ENCODE results near the gene COX8C.

COX8C gene, protein sequence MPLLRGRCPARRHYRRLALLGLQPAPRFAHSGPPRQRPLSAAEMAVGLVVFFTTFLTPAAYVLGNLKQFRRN

DNA sequence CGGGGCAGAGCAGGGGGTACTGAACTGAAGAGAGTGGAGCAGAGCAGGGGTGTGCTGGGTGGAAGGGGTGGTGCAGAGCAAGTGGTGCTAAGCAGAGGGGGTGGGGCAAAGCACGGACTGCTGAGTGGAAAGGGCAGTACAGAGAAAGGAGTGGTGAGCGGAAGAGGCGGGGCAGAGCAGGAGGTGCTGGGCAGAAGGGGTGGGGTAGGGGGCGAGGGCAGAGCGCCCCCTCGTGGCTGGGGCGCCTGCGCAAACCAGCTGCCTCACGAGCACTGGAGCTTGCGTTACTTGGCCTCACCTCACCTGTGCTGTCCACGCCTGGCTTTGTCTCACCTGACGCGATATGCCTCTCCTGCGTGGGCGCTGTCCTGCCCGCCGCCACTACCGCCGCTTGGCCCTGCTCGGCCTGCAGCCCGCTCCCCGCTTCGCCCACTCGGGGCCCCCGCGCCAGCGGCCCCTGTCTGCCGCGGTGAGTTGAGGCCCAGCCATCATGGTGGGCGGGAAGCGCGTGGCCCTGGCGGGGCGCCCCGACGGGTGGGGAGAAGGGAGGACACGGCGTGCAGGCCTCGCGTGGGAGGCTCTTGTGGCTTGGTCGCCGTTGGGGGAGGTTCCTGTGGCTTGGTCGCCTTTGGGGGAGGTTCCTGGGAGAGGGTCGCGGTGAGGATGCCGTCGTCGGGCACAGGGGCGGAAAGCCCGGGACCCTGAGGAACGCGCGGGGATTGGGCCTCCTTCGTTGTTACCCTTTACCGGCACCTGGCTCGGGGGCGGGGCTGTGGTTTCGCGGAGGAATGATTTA is at the start of gene COX8C:
Gene COX8C (plus strand): TSS at position 257 of the 796 bp plus-strand sequence. CDS start 87 bp downstream, at position 344.
- DNase-seq: no peak

DNA sequence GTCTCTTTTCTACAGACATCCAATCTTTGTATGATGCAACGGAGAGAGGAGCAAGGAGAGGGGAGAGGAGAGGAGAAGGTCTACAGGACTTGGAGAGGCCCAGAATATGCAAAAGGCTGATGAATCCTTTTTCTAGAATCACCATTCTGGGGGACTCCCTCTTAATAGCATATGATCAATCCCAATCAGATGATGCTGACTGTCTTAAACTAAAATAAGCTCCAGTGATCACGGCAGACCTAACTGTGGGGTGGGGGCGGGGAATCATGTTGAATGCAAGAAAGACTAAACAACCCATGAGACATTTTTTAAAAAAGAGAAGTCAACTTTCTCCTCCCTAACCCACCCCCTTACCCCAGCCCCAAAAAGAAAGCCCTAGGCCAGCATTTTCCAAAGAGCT is 47.6 kb upstream of the COX8C start:
- no peak for DNase-seq

DNA sequence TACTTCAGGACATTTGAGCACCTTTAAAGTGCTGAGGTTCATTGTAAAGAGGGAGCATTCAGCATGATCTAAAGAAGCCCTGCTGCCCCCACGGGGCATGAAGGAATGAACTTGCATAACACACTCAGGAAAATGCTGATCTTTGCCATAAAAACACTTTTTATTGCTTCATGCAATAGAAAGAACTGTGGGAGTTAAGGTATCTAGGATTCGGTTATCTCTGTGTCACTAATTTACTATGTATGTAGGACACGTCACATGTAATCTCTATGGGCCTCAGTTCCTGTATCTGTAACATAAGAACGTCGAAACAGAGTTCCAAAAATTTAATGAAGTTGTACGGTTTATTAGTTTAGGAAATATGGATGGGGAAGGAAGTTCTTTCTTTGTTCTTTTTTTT is 47.1 kb upstream of the COX8C start:
- DNase-seq: no peak

DNA sequence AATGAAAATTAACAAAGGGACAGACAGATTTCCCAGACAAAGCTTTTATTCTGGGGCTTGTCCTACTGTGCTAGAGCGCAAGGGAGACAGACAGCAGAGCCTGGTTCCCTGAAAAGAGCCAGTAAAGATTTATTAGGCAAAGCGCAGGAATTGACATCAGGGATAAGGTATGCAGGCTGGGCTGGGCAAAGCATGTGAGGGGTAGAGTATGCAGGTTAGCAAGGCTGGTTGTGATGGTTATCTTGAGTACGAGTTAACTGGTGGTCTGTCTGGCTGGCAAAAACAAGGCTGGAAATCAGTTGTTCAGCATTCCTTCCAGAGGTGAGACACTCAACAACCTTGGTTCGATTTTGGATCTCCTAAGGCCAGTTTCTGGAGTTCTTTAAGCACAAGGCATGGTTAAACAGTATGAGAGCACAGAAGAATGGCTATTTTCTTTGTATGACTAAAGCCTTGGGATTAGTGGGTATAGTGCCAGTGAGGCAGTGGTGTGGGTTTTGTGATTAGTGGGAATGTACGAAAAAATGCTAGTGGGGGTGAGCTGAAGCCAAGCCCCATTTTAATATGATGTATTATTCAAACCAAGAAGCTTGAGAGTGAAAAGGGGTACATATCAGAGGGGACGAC is 45.0 kb upstream of the COX8C start:
- DNase-seq: no peak

DNA sequence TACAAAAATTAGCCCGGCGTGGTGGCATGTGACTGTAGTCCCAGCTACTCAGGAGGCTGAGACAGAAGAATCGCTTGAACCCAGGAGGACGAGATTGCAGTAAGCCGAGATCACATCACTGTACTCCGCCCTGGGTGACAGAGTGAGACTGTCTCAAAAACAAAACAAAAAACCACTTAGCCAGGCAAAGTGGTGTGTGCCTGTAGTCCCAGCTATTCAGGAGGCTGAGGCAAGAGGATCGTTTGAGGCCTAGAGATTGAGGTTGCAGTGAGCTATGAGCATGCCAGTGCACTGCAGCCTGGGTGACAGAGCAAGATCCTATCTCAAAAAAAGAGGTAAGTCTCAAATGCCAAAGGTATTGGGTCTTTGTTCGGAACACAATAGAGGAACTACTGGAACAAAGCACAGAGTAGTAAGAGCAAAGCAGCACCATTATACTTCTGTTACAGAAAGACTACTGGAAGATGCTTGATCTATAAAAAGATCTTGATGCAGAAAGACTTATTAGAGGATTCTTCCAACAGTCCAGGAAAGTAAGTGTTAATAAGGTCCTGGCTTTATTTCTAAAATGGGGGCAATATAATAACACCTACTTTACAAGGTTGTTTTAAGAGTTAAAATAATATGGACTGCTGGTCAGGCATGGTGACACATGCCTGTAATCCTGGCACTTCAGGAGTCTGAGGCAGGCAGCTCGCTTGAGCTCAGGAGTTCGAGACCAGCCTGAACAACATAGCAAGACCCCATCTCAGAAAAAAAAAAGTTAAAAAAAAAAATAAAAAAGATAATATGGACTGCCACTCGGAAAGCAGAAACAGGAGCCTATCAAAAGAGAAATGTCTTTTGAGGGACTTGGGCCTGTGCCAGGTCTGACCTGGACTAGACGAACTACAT is 44.0 kb upstream of the COX8C start:
- no peak for DNase-seq

DNA sequence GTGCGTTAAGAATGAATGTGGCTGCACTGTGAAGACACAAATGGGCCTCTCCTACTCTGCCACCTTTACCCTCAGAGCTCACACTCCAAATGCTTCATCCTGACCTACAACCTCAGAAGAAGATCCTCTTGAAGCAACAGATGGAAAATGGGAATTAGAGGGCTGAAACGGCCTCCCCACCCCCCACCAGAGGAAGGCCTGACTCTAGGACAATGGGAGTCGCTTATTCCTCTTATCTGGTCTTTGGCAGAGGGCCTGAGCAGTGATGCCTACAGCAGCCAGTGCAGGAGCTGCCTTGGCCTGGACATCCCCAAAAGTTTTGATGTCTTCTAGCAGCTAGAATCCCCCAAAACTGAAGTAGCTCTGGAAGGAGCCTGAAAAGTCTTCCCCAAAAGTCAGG is 43.3 kb upstream of the COX8C start:
- no peak for DNase-seq

DNA sequence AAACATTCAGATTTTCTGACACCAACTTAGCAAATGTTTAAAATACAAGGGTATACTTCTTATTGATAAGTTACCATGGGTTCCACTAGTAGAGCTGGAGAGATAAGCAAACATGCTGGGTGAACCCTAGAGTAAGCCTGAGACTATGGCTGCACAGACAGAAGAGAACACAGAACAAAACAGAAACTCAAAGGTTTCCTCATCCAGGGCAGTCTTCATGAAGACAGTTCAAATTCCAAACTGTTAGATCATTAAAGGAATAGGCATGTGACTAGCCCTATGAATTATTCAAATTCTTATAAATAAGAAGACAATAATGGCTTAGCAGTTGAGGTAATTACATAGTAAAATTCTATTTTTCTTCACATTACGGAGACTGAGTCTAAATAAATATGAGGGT is 42.2 kb upstream of the COX8C start:
- DNase-seq: no peak

DNA sequence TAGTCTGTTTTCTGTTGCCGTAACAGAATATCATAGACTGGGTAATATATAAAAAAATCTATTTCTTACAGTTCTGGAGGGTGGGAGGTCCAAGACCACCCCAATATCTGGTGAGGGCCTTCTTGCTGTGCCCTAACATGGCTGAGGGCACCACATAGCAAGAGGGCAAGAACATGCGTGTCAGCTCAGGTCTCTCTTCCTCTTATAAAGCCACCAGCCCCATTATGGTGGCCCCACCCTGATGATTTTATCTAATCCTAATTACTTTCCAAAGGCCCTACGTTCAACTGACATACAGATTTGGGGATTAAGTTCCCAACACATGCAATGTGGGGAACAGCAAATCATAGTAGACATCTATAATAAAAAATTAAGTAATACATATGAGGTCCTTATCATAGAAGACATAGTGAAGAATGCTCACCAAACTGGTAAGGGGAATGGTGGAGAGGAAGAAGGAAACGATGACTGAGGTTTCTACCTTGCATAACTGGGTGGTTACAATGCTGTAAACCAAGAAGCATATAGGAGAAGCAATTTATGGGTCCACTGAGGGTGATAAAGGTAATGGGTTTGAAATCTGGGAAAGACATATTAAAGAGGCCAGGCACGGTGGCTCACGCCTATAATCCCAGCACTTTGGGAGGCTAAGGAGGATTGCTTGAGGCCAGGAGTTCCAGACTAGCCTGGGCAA is 41.1 kb upstream of the COX8C start:
- no peak for DNase-seq

DNA sequence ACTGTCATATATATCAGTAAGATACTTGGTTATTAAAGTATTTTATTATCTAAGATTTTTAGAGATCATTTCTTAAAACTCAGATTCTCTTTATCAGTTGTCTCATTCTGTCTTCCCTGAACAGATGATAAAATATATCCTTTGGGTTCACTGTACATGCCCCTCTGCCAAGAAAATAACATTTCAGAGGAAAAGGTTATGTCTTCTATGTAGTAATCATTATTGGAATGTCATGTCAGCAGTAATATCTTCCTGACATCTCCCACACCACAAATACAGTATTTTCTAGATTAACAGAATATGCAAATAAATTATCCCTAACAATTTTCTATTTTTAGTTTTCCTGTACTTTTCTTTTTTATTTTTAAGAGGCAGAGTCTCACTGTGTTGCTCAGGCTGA is 40.2 kb upstream of the COX8C start:
- no peak for DNase-seq

DNA sequence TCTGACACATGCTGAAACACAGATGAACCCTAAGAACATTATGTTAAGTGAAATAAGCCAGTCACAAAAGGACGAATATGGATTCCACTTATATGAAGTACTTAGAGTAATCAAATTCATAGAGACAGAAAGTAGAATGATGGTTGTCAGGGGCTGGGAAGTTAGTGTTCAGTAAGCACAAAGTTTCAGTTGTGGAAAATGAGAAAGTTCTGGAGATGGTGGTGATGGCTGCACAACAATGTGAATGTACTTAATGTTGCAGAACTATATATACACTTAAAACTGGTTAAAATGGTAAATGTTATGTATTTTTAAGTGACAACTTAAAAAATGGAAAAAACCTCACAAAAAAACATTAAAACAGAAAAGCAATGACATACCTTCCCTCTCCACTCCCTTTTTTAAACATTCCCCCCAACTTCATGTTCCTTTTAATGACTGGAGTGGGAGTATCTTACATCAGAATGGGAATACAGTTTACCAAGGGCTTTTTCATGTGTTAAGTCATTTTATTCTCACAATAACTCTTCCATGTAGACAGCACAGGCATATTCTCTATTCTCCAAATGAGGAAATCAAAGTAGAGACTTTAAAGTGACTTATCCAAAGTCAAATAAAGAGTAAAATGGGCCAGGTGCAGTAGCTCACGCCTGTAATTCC is 38.2 kb upstream of the COX8C start:
- DNase-seq: no peak

DNA sequence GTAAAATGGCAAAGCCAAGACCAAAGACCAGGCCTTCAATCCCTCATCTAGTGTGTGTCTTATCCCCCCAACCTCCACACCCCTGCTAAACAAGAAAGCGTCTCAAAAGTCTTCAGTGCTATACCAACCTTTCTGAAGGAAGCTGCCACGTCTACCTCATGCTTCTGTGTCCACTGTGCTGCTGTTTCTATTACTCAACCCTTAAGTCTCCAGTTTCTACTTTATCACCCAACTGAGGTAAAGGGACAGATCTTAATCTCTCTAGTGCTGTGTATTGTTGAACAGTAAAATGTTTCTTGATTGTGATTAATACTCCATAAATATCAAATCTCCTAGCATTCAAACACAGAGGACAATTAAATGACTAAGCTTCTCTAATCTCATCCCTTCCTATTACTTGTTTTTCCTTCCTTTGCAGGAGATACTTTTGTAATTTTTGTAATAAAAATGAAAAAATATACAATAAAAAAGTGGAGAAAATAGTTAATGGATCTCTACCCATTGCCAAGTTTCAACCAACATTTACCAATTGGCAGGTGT is 37.5 kb upstream of the COX8C start:
- no peak for DNase-seq

DNA sequence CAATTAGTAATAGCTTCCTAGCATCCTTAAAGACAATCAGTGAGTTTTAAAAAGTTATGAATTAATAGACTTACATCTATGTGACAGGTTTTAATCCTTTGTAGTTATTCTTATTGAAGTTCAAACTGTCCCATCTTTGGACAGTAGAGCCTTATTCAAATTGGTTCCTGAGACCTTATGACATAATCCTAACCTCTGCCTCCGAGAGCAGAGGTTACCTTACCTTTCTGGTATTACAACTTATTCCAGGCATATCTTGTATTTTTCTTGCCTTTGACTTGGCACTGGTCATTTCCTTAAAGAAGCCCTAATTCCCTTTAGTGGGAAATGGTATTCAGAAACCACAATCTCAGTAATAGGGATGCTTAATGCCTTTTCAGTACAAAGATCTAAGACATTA is 35.9 kb upstream of the COX8C start:
- DNase-seq: no peak

DNA sequence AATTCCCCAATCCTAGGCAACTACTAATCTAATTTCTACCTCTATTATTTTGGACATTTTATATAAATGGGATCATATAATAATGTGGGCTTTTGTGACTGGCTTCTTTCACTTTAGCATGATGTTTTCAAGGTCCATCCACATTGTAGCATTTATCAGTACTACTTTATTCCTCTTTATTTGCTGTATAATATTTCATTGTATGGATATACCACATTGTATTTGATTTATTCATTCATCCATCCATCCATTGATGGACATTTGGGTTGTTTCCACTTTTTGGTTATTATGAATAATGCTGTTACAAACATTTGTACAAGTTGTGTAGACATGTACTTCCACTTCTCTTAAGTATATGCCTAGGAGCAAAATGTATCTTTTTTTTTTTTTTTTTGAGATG is 31.4 kb upstream of the COX8C start:
- DNase-seq: no peak

DNA sequence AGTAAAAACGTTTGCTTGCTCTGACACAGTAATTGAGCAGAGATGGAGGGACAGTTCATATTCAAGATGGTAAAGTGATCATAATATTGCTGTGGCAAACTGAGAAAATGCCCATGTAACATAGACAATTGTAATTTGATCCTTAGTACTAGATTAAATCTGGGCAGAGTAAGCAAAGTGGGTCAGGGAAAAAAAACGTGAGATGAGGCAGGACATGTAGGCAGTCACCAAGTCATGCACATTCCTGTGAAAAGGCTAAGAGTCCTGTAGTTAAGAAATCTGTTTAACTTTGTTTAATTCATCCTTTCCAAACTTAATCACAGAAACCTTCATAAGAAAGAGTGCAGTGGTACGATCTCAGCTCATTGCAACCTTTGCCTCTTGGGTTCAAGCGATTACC is 30.3 kb upstream of the COX8C start:
- no peak for DNase-seq

DNA sequence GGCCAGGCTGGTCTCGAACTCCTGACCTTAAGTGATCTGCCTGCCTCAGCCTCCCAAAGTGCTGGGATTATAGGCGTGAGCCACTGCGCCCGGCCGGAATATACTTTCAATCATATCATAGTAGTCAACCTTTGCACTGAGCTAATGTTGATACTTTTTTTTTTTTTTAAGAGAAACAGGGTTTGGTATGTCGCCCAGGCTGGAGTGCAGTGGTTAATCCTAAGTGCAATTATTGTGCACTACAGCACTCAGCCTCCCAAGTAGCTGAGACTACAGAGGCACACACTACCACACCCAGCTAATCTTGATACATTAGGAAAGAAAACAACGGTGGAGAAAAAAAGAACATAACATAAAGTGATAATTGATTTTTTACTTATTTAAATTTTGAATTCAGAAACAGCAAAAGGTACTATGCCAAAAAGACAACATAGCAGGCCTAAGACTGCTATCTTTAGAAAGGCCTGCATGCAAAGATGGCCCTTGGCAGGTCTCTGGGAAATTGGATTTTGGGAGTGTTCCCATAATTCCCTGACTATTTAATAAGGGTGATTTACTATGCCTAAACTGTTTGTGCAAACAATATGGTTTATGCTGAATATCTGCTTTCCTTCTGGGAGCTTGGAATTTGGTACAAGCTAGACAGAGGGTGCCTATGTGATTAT is 29.6 kb upstream of the COX8C start:
- no peak for DNase-seq

DNA sequence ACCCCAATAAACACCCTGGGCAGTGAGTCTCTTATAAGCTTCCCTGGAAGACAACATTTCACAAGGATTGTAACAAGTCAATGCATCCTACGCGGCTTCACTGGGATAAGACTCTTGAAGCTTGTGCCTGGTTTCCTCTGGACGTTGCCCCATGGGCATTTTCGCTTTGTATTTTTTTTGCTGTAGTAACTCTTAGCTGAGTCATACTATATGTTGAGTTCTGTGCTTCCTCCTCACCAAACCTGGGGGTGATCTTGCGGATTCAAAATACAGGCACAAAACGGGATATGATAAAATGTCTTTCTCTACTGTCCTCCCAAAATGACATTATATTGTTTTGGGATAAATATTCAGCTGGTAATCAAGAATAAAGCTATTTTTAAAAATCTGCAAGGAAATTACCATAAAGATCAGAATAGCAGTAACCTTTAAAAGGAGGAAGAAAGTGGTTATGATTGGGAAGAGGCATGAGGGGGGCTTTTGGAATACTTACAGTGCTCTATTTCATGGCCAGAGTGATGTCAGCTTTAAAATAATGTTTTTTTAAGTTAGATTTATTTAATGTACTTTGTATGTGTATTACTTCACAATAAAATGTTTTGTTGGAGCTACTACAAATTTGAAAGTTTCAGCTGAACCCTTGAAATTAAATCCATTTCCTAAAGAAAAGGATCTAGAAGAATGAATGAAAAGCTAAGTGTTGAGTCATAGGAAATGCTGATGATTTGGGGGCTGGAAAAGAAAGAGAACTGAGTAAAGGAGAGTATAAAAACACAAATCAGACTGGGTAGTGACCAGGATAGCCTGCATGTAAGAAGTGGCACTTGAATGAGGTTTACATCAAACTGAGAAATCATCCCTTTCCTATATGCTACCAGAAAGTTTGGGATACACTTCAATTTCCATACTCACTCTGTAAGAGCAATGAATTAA is 28.8 kb upstream of the COX8C start:
- no peak for DNase-seq

DNA sequence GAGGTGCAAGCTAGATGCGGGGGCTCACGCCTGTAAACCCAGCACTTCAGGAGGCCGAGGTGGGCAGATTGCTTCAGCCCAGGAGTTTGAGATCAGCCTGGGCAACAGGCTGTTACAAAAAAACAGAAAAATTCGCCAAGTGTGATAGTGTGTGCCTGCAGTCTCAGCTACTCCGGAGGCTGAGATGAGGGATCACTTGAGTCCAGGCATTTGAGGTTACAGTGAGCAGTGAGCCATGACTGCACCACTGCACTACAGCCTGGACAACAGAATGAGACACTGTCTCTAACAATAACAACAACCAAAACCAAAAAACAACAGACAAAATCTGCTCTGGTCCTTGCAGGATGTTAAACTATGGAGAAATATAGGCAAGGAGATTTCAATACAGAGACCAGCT is 28.1 kb upstream of the COX8C start:
- DNase-seq: no peak

DNA sequence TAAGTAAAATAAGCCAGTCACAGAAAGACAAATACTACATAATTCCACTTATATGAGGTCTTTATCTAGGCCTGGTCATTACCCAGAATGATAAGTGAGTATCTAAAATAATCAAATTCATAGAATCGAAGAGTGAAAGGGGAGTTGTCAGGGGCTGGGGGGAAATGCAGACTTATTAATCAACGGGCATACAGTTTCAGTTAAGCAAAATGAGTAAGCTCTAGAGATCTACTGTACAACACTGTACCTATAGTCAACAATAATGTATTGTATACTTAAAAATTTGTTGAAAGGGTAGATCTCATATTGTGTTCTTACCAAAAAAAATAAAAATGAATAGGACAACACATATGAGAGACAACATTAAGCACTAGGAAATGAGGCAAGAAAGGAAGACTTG is 27.5 kb upstream of the COX8C start:
- no peak for DNase-seq

DNA sequence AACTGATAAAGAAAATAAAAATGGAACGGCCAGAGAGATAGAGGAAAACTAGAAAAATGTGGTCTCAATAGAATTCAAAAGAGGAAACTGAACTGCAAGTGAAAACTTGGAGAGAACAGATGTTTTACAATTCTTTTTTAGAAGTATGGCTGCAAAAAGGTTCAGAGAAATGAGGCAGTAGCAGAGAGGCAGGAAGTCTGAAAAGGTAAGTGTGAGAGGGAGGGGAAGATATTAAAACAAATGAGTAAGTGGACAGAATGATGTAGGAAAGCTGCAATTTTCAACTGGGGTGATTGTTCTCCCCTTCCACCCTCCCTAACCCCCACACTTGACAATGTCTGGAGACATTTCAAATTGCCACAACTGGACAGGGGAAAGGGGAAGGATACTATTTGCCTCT is 27.0 kb upstream of the COX8C start:
- DNase-seq: no peak

DNA sequence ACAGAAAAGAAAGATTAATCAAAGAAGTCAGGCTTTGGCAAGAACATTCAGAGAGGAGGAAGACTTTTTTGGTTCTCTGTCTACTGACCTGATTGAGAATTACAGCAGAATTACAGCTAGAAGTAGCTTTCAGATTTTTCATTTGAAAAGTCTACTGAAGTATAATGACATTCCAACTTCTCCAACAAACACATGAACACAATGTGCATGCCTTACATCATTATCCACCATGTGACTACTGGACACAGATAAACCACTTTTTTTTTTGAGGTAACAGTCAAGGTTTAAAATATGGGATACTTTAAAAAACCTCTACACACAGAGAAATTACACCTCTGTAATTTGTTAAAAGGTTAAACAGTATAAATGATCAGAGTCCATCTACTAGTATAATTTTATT is 26.5 kb upstream of the COX8C start:
- DNase-seq: no peak
